Ishikawa (cell line): Measurements from ENCODE around the gene HSF5.

Experiments
- CEBPB ChIP-seq: IDR thresholded peaks from 2 replicates; pipeline ENCODE4 v1.6.1; 2012
- CREB1 ChIP-seq: IDR thresholded peaks from 2 replicates; pipeline ENCODE4 v1.6.1; 2012; ENCODE audit warnings: low read depth
- EGR1 ChIP-seq: IDR thresholded peaks from 2 replicates; pipeline ENCODE4 v1.6.1; 2012
- EP300 ChIP-seq: IDR thresholded peaks from 2 replicates; pipeline ENCODE4 v1.6.1; 2012; ENCODE audit warnings: borderline replicate concordance
- FOXM1 ChIP-seq: IDR thresholded peaks from 2 replicates; pipeline ENCODE4 v1.6.1; 2012; ENCODE audit warnings: low read depth, borderline replicate concordance
- NFIC ChIP-seq: IDR thresholded peaks from 2 replicates; pipeline ENCODE4 v1.6.1; 2012
- RAD21 ChIP-seq: IDR thresholded peaks from 2 replicates; pipeline ENCODE4 v1.6.1; 2012; ENCODE audit warnings: low read depth
- REST ChIP-seq: IDR thresholded peaks from 2 replicates; pipeline ENCODE4 v1.6.1; 2012; ENCODE audit warnings: low read depth, mild to moderate bottlenecking
- TAF1 ChIP-seq: IDR thresholded peaks from 2 replicates; pipeline ENCODE4 v1.6.1; 2012; ENCODE audit warnings: low read depth, mild to moderate bottlenecking
- TCF12 ChIP-seq: IDR thresholded peaks from 2 replicates; pipeline ENCODE4 v1.6.1; 2012; ENCODE audit warnings: low read depth
- TEAD4 ChIP-seq: IDR thresholded peaks from 2 replicates; pipeline ENCODE4 v1.6.1; 2012
- YY1 ChIP-seq: IDR thresholded peaks from 2 replicates; pipeline ENCODE4 v1.6.1; 2012; ENCODE audit warnings: low read depth
- ZBTB7A ChIP-seq: IDR thresholded peaks from 2 replicates; pipeline ENCODE4 v1.6.1; 2012; ENCODE audit warnings: low read depth
- TF ChIP-seq, protein P1 (sequence below): IDR thresholded peaks from 2 replicates; pipeline ENCODE4 v1.6.1; 2012
- TF ChIP-seq, protein P2 (sequence below): IDR thresholded peaks from 2 replicates; pipeline ENCODE4 v1.6.1; 2012

The HSF5 gene

GRCh38 chr17:58400826-58401225 lies 87.4 kb downstream of the HSF5 start:
- TF ChIP-seq CREB1 (no peak), EP300 (no peak), FOXM1 (no peak)

DNA sequence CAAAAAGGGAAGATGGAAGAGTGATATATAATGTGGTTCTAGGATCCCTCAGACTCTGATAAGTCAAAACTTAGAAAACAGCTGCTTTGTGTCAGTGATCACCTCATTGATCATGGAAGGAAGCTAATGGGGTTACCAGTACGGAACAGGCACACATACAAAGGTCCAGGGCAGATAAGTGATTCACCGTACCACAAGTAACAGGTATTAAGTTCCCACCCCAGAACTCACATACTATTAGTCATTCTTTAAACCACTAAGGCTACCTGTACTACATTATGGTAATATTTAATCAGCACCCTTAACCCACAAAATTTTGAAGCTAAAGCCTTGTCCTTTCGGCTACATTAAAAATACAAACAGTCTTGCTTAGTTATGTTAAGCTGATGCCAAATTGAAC lies 88.2 kb downstream of the HSF5 start:
- TF ChIP-seq CEBPB (no peak), NFIC (no peak), ZBTB7A (no peak), TCF12 (no peak), RAD21 (no peak), TAF1 (no peak), EP300 (no peak), EGR1 (no peak)
- TF ChIP-seq, protein P1, sequence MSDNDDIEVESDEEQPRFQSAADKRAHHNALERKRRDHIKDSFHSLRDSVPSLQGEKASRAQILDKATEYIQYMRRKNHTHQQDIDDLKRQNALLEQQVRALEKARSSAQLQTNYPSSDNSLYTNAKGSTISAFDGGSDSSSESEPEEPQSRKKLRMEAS = no peak

DNA sequence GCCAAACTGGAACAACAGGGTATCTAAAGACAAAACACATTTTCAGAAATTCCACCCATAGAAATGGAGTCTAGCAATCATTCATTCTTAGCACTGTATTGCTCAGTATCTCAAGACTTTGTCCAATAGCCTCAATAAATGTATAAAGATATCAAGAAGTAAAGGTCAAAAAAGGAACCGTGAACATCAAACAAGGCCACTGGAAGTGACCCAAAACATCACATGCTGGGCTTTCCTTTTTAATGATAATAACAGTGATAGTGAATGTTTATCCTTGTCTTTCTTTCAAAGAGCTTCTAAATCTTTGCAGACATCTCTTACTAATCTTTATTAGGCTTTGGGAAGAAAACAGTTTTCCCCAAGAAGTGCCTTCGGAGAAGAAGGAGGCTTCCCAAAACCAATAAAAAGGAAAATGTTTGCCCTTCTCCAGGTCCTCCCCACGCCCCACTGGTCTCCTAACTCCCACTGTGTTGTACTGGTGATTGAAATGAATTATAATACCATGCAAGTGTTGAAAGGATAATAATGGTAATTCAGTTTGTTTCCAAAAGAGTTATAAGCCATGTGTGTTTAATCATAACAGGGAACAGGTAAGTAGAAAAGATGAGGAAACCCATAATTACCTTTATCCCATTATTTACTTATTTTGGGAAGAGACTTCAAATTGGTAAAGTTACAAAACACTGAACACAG lies 89.5 kb downstream of the HSF5 start:
- TF ChIP-seq TAF1 (no peak), ZBTB7A (no peak), NFIC (no peak), RAD21 (no peak), REST (no peak), EP300 (no peak)
- TF ChIP-seq, protein P1 = no peak

DNA sequence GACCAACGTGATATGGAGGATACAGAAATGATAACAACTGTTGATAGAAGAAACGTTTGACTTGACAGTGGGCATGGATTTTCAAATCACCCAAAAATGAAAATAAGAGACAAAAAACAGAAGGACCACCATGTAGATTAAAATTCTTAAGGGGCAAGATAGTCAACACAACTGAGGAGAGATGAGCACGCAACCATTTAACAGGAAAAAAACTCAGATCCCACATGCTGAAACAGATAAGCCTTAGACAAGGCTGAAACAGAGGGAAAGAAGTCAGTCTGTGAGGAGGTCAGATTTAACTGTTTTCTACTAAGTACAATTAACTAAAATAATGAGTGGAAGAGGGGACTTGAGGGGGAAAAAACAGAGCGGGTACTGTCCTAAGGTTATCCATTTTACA lies 92.0 kb downstream of the HSF5 start:
- TF ChIP-seq TAF1 = no peak
- no peak for TF ChIP-seq TEAD4
- TF ChIP-seq, protein P1 = no peak
- no peak for TF ChIP-seq CEBPB
- TF ChIP-seq CREB1 = no peak
- TF ChIP-seq YY1 = no peak
- TF ChIP-seq REST = no peak

DNA sequence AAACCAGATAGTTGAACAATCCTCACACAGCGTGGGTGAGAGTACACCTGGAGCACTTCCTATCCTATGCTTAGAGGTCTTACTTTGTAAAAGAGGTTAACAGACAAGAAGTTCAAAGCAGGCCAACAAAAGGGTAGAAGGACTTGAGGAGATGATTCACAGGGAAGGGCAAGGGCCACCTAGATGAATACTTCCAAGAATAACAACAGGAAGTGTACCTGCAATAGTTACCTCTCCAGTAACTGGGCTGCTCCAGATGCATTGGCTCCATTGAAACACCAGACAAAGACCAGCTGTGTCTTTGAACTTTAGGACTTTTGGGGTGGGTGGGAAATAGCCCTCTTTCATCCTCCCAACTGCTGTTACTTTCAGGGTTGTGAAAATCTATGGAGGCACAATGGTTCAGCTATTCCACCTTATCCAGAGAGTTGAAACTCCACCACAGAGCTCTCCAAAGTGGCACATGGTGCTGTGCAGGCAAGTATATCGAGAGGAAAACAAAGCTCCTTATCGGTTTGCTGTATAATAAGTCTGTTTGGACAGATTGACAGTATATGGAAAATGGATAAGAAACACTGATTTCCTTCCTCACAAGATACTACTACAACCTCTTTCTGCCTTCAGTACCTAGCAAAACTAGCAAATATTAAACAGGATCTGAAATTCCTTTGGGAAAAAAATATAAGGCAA lies 93.5 kb downstream of the HSF5 start:
- TF ChIP-seq RAD21 = no peak

DNA sequence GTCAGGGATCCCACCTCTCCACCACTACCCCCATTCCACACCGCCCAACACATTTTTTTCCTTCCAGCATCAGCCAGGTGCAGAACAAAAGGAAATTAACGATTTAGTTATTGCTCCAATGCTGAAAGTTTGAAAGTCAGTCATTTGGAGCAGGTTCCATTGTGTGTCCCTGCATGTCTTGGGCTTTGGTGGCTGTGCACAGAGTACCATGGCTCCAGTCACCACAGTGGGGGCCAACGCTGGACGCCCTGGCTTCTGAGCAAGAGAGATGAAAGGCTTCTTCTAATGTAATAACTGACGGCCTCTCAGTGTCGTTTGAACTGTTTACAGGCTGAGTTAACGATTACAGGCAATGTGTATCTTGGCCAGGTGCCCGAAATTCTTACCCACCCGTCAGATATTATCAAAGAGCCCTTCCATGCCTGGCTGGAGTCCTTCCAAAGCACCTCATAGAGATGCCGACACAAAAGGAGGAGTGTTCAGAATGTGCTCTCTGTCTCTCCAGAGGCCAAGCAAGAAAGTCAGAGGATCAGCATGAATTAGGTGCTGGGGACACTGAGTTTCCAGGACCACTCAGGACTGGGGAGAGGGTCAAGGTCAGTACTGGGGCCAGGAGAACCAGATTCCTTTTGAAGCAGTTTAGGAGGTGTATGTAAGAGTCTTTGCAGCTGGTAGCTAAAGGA lies 96.8 kb downstream of the HSF5 start:
- peak; percentile 7; the same call in 1 of the 2 replicates for TF ChIP-seq RAD21
- peak; percentile 11; the same call in 1 of the 2 replicates for TF ChIP-seq CEBPB
- peak; percentile 89 for TF ChIP-seq TCF12
- TF ChIP-seq YY1 = 0 out of 2 replicates have a peak, but pooled peaks have one; percentile 24
- TF ChIP-seq, protein P1 = 0 out of 2 replicates have a peak, but pooled peaks have one; percentile 11
- TF ChIP-seq ZBTB7A = peak; percentile 59; the same call in 1 of the 2 replicates
- TF ChIP-seq CREB1 = no peak
- TF ChIP-seq, protein P2, sequence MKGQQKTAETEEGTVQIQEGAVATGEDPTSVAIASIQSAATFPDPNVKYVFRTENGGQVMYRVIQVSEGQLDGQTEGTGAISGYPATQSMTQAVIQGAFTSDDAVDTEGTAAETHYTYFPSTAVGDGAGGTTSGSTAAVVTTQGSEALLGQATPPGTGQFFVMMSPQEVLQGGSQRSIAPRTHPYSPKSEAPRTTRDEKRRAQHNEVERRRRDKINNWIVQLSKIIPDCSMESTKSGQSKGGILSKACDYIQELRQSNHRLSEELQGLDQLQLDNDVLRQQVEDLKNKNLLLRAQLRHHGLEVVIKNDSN = no peak
- TF ChIP-seq TEAD4 = peak; percentile 80
- peak; percentile 95 for TF ChIP-seq NFIC
- no peak for TF ChIP-seq FOXM1
- TF ChIP-seq EP300 = peak; percentile 84
